SH-SY5Y (cell line): ENCODE results near the gene INTS3.

Experiments used
- GATA2 ChIP-seq: IDR thresholded peaks from 2 replicates; pipeline ENCODE4 v1.6.1; 2011; ENCODE audit warnings: mild to moderate bottlenecking, low read depth, low read length
- GATA3 ChIP-seq: IDR thresholded peaks from 2 replicates; pipeline ENCODE4 v1.6.1; 2011; ENCODE audit warnings: low read depth, mild to moderate bottlenecking, low read length, moderate library complexity

INTS3 gene

GRCh38 chr1:153767519-153767918, 39.7 kb downstream of the INTS3 start:
- no peak for TF ChIP-seq GATA2
- TF ChIP-seq GATA3, result no peak

- no peak for TF ChIP-seq GATA3
- no peak for TF ChIP-seq GATA2
These were observed 40.7 kb downstream of the INTS3 start for GRCh38 chr1:153768316-153769181.

GRCh38 chr1:153769221-153769620, 41.4 kb downstream of the INTS3 start:
- TF ChIP-seq GATA2 (no peak), GATA3 (no peak)

- TF ChIP-seq GATA3, result no peak
- no peak for TF ChIP-seq GATA2
These were observed 42.9 kb downstream of the INTS3 start for GRCh38 chr1:153770797-153771196.

GRCh38 chr1:153771261-153771660, 43.4 kb downstream of the INTS3 start:
- TF ChIP-seq GATA2 (no peak), GATA3 (no peak)

GRCh38 chr1:153771841-153772593, 44.2 kb downstream of the INTS3 start:
- TF ChIP-seq GATA2 (no peak), GATA3 (no peak)

- no peak for TF ChIP-seq GATA2
- TF ChIP-seq GATA3, result no peak
These were observed 45.5 kb downstream of the INTS3 start for GRCh38 chr1:153773096-153773921.

GRCh38 chr1:153774026-153774595, 46.3 kb downstream of the INTS3 start:
- TF ChIP-seq GATA2, result no peak

GRCh38 chr1:153774780-153775457, 47.1 kb downstream of the INTS3 start, which contains the start of gene SLC27A3:
Gene SLC27A3, plus strand, starts transcription at chr1:153775407. Its CDS starts 91 bp downstream, at chr1:153775498.
- TF ChIP-seq GATA3, result no peak
- TF ChIP-seq GATA2, result no peak

GRCh38 chr1:153775458-153776327, 47.8 kb downstream of the INTS3 start:
- TF ChIP-seq GATA3 (no peak), GATA2 (no peak)

GRCh38 chr1:153776352-153776751, 48.5 kb downstream of the INTS3 start:
- TF ChIP-seq GATA2 (no peak), GATA3 (no peak)

GRCh38 chr1:153776845-153777370, 49.1 kb downstream of the INTS3 start:
- TF ChIP-seq GATA2 (no peak), GATA3 (no peak)
